HepG2 (cell line): ENCODE data around the gene MAPK4. TPM values are rescaled to one million over a fixed set of nuclear protein-coding genes. Genes with fewer than 3 reads are reported as not detected.

Experiments
- DBP ChIP-seq: sonication (generic); formaldehyde crosslinking; IDR thresholded peaks from 2 replicates; pipeline ENCODE4 v1.4.0; 2020; ENCODE audit warnings: missing genetic modification reagents; ENCODE audit errors: not compliant biosample characterization
- DMAP1 ChIP-seq: IDR thresholded peaks from 2 replicates; pipeline ENCODE4 v1.6.1; 2016
- EHMT2 ChIP-seq: fragments of 200-600 bp; sonication (generic); IDR thresholded peaks from 2 replicates; pipeline ENCODE4 v1.7.0; 2017; ENCODE audit warnings: antibody characterized with exemption, low read depth, low read length, borderline replicate concordance
- GMEB1 ChIP-seq: sonication (generic); formaldehyde crosslinking; IDR thresholded peaks from 2 replicates; pipeline ENCODE4 v1.5.1; 2020; ENCODE audit warnings: missing genetic modification reagents, mild to moderate bottlenecking, borderline replicate concordance
- HOXD1 ChIP-seq: sonication (generic); formaldehyde crosslinking; IDR thresholded peaks from 2 replicates; pipeline ENCODE4 v1.5.0; 2020; ENCODE audit warnings: missing genetic modification reagents
- MAFF ChIP-seq: IDR thresholded peaks from 2 replicates; pipeline ENCODE4 v1.6.1; 2011; ENCODE audit warnings: low read depth, low read length, improper control_type of control experiment
- MAX ChIP-seq: IDR thresholded peaks from 2 replicates; pipeline ENCODE4 v1.6.1; 2012; ENCODE audit warnings: inconsistent platforms
- MNT ChIP-seq: fragments of 450-650 bp; IDR thresholded peaks from 2 replicates; pipeline ENCODE4 v1.6.1; 2016
- MXD3 ChIP-seq: IDR thresholded peaks from 2 replicates; pipeline ENCODE4 v1.6.1; 2016; ENCODE audit warnings: mild to moderate bottlenecking, missing biosample characterization, missing genetic modification reagents
- PHF21A ChIP-seq: sonication (generic); formaldehyde crosslinking; IDR thresholded peaks from 2 replicates; pipeline ENCODE4 v1.5.0; 2020; ENCODE audit warnings: mild to moderate bottlenecking, missing genetic modification reagents
- SIX1 ChIP-seq: sonication (generic); formaldehyde crosslinking; IDR thresholded peaks from 2 replicates; pipeline ENCODE4 v1.4.0; 2020; ENCODE audit warnings: missing genetic modification reagents, borderline replicate concordance
- SOX6 ChIP-seq, 2 experiments: fragments of 450-650 bp in 1 of 2; sonication (generic) in 1 of 2; formaldehyde crosslinking in 1 of 2; IDR thresholded peaks; 2 replicates each; pipeline versions ENCODE4 v1.4.0 to v1.6.1; 2017 to 2020; ENCODE audit warnings: antibody characterized with exemption in 1 of 2, mild to moderate bottlenecking in 1 of 2, missing genetic modification reagents in 1 of 2
- WIZ ChIP-seq: sonication (generic); formaldehyde crosslinking; IDR thresholded peaks from 2 replicates; pipeline ENCODE4 v1.5.1; 2020; ENCODE audit warnings: mild to moderate bottlenecking, missing genetic modification reagents
- XRCC5 ChIP-seq: fragments of 200-400 bp; formaldehyde crosslinking; optimal IDR thresholded peaks from 2 replicates; pipeline ENCODE3; 2017; ENCODE audit warnings: mild to moderate bottlenecking, low read length
- ZBTB21 ChIP-seq: sonication (generic); formaldehyde crosslinking; IDR thresholded peaks from 2 replicates; pipeline ENCODE4 v1.4.0; 2020; ENCODE audit warnings: missing genetic modification reagents
- ZNF160 ChIP-seq: sonication (generic); formaldehyde crosslinking; IDR thresholded peaks from 2 replicates; pipeline ENCODE4 v1.8.0; 2022; ENCODE audit warnings: mild to moderate bottlenecking, inconsistent platforms, missing genetic modification reagents
- ZNF598 ChIP-seq: sonication (generic); formaldehyde crosslinking; IDR thresholded peaks from 2 replicates; pipeline ENCODE4 v1.5.1; 2020; ENCODE audit warnings: mild to moderate bottlenecking, missing genetic modification reagents, borderline replicate concordance
- ZNF644 ChIP-seq: IDR thresholded peaks from 2 replicates; pipeline ENCODE4 v1.6.1; 2016; ENCODE audit warnings: low read depth
- ZNF646 ChIP-seq: sonication (generic); formaldehyde crosslinking; IDR thresholded peaks from 2 replicates; pipeline ENCODE4 v1.9.0; 2021; ENCODE audit warnings: mild to moderate bottlenecking, missing genetic modification reagents
- ZSCAN21 ChIP-seq: sonication (generic); formaldehyde crosslinking; IDR thresholded peaks from 2 replicates; pipeline ENCODE4 v1.8.0; 2022; ENCODE audit warnings: mild to moderate bottlenecking, missing genetic modification reagents, moderate library complexity, borderline replicate concordance
- polyA plus RNA-seq, 8 experiments: library from polyadenylated mRNA; depleted of rRNA in 3 of 8; stranded (reverse) in 7 of 8; unstranded in 1 of 8; fragments of >200 nt; fragmentation: Illumina TruSeq in 4 of 8; extraction: Trizol in 4 of 8; gene quantifications; 2 replicates each; pipeline versions ENCODE4 v1.2.1 to v1.2.3, GENCODE V29; 2011 to 2016; ENCODE audit warnings: low read depth in 4 of 8, missing spikeins in 1 of 8, mixed read lengths in 1 of 8; ENCODE audit not compliant: insufficient read depth in 1 of 8
- total RNA-seq, 5 experiments: library from RNA; depleted of rRNA; stranded (reverse); fragments of >200 nt; fragmentation: Illumina TruSeq; extraction: Trizol; gene quantifications; 2 replicates each; pipeline ENCODE4 v1.2.3, GENCODE V29; 2016; ENCODE audit warnings: low read depth in 1 of 5

MAPK4 gene
- total and polyA plus RNA-seq, 2 of the 13 experiments (the other 11 are each of a cell fraction or from before 2014, with no cell fraction given), result not detected

GRCh38 chr18:50737127-50737526 lies 177.2 kb downstream of the MAPK4 start (continued):
- TF ChIP-seq ZNF646 (CRISPR knock-in tag) (no peak), SOX6 (IDR thresholded peaks at IDR 0.05) (no peak), SOX6 (CRISPR knock-in tag; IDR thresholded peaks at IDR 0.05) (peak; percentile 78), HOXD1 (CRISPR knock-in tag) (0 out of 2 replicates have a peak, but pooled peaks have one; percentile 47), ZNF598 (CRISPR knock-in tag) (no peak), WIZ (CRISPR knock-in tag) (no peak; the same call in 1 of the 2 replicates), XRCC5 (peak; percentile 40), ZNF644 (CRISPR knock-in tag) (no peak), SIX1 (CRISPR knock-in tag) (0 out of 2 replicates have a peak, but pooled peaks have one; percentile 32), EHMT2 (peak; percentile 28; the same call in 1 of the 2 replicates), PHF21A (peak; percentile 87), ZBTB21 (CRISPR knock-in tag) (no peak), MXD3 (CRISPR knock-in tag) (no peak), GMEB1 (no peak), ZNF160 (CRISPR knock-in tag) (no peak; the same call in 1 of the 2 replicates), ZSCAN21 (CRISPR knock-in tag) (no peak), MAX (peak; percentile 66; the same call in 1 of the 2 replicates), MAFF (no peak), DBP (no peak), DMAP1 (CRISPR knock-in tag) (no peak), MNT (no peak)
